HG02763 (cell line): ENCODE measurements around the gene ALDH1A1.

Source experiments
- ATAC-seq: cut with Tn5 transposase; IDR thresholded peaks from one replicate; pipeline ENCODE4 v1.9.1; 2021; ENCODE audit warnings: mild to moderate bottlenecking, moderate library complexity; ENCODE audit not compliant: unreplicated experiment

Gene ALDH1A1

GRCh38 chr9:72898784-72899733 lies 53.8 kb downstream of the ALDH1A1 start:
- ATAC-seq, result no peak

GRCh38 chr9:72898360-72898759 lies 54.5 kb downstream of the ALDH1A1 start:
- ATAC-seq, result no peak

GRCh38 chr9:72897069-72897649 lies 55.7 kb downstream of the ALDH1A1 start:
- no peak for ATAC-seq

GRCh38 chr9:72896439-72896838 lies 56.4 kb downstream of the ALDH1A1 start:
- no peak for ATAC-seq

- ATAC-seq, result no peak
Measured at GRCh38 chr9:72895122-72895521, 57.7 kb downstream of the ALDH1A1 start.

GRCh38 chr9:72894342-72894741 lies 58.5 kb downstream of the ALDH1A1 start:
- ATAC-seq, result no peak

GRCh38 chr9:72893437-72893836 lies 59.4 kb downstream of the ALDH1A1 start:
- ATAC-seq, result no peak

- ATAC-seq, result no peak
Measured at GRCh38 chr9:72891043-72891442, 61.8 kb downstream of the ALDH1A1 start.

DNA sequence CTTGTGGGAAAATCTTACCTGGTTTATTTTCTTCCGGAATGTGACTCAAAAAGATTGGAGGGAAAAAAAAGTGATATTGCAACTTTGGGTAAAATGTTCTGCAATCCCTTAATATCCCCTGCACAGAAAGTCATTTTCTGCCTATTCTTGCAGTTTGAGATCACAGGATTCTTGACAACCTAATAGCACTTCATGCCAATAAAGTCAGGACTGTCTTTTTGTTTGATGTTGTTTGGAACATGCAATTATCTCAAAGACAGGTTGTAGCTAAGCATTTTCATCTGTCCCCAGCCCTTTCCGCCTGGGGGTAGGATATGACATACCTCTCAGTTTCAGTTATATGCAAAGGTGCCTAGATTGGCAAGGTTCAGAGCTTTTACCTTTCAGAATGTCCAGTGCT lies 63.9 kb downstream of the ALDH1A1 start:
- ATAC-seq, result no peak

GRCh38 chr9:72888067-72888466 lies 64.8 kb downstream of the ALDH1A1 start:
- ATAC-seq, result no peak

DNA sequence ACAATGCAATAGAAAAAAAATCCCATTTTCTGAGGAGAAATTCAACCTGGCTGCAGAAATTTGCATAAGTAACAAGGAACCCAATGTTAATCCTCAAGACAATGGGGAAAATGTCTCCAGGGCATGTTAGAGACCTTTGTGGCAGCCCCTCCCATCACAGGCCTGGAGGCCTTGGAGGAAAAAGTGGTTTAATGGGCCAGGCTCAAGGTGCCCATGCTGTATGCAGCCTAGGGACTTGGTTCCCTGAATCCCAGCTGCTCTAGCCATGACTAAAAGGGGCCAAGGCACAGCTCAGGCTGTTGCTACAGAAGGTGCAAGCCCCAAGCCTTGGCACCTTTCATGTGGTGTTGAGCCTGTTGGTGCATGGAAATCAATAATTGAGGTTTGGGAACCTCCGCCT lies 66.5 kb downstream of the ALDH1A1 start:
- no peak for ATAC-seq

DNA sequence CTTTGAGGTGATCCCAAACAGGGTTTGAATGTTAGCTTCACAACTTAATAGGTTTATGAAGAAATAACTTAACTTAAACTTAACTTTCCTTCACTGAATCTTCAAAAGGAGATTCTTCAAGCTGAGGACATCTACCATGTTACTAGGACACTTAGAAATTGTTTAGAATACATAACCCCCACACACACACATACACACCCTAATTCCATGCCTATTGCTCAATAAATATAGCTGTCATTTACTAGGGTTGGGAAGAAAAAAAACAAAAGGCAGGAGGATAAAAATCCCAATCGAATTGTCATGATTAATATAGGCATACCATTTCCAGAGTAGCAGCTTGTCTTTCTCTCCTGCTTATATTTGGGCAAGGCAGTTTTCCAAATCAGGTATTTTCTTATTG lies 68.3 kb downstream of the ALDH1A1 start:
- ATAC-seq, result no peak

- no peak for ATAC-seq
Measured at GRCh38 chr9:72883875-72884274, 69.0 kb downstream of the ALDH1A1 start.

DNA sequence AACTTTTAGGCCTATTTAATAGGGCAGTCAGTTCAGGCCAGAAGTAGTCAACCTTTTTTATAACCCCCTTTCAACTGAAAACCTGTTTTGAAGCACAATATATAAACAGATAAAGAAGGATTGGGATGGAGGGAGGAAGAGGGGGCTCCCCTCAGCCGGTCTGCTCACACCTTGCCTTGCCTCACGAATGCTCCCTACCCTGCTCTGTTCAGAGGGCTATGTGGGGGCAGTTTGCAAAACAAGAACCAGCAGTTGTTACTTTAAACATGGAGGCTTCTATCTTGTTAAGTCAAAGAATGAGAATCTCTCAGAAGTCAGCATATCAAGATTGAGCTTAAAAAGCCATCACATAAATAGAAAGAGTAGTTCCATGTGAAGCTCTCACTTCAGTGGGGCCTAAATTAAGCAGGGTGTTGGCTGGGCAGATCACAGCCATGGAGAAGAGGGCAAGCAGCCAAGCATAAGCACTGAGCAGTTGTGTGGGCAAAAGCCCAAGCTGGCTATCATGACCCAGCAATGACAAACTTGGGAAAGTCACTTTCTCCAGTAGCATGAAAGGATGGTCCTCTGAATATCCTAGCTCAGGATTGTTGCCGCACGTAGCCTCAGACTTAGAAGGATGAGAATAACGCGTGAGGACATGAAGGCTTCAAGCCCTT lies 70.6 kb downstream of the ALDH1A1 start:
- ATAC-seq, result no peak

DNA sequence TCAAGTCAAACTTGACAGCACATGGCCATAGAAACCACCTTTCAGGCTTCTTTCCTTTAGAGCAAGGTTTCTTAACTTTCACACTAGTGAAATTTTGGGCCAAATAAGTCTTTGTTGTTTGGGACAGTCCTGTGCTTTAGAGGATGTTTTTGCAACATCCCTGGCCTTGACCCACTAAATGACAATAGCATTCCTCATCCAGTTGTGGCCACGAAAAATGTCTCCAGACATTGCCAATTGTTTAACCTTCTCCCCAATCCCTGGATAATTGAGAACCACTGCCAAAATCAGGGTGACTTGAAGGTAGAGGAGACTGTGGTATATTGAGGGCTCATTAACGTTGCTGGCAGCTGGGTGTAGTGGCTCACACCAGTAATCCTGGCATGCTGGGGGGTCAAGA lies 72.0 kb downstream of the ALDH1A1 start:
- no peak for ATAC-seq

GRCh38 chr9:72875221-72875620 lies 77.6 kb downstream of the ALDH1A1 start:
- no peak for ATAC-seq

- ATAC-seq, result no peak
Measured at GRCh38 chr9:72874344-72874743, 78.5 kb downstream of the ALDH1A1 start.

GRCh38 chr9:72873456-72873855 lies 79.4 kb downstream of the ALDH1A1 start:
- no peak for ATAC-seq

DNA sequence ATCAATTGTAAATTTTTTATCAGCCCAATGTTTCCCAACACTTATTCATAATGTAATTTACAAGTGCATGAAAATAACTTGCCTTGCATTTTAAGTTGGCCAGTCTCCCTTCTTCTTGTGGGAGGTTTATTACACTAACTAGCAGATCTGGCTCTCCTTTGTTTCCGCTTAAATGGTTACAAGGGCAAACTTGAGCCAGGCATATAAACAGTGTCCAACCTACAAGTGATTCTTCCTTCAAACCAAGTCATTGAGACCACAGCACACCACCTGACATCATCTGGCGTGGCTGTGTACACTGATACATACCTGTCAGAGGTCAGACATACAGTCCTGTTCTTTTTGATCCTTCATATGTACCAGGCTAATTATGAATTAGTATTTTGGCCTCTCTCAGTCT lies 80.1 kb downstream of the ALDH1A1 start:
- no peak for ATAC-seq

- ATAC-seq, result no peak
Measured at GRCh38 chr9:72871685-72872084, 81.2 kb downstream of the ALDH1A1 start.

- no peak for ATAC-seq
Measured at GRCh38 chr9:72864327-72864726, 88.5 kb downstream of the ALDH1A1 start.
